Smooth muscle cell (in vitro differentiated cells): ENCODE measurements around the gene ARHGEF2. TPM values are rescaled to one million over a fixed set of nuclear protein-coding genes. Genes with fewer than 3 reads are reported as not detected.

ENCODE experiments used
- DNase-seq: peaks from one replicate; lab custom pipeline; 2025; ENCODE audit not compliant: unreplicated experiment; lab: John Stamatoyannopoulos, UW
- H2AFZ ChIP-seq: fragments of 200-600 bp; sonication (generic); 2 replicates; pipeline ENCODE4 v1.6.0; 2016; ENCODE audit warnings: antibody characterized with exemption, low read depth, mild to moderate bottlenecking
- H3F3A ChIP-seq: fragments of 200-600 bp; sonication (generic); 2 replicates; pipeline ENCODE4 v1.6.0; 2017; ENCODE audit warnings: antibody characterized with exemption, low read depth
- H3K27ac ChIP-seq: fragments of 200-600 bp; sonication (generic); 2 replicates; pipeline ENCODE4 v1.5.1; 2016; ENCODE audit warnings: low read depth, mild to moderate bottlenecking
- H3K27me3 ChIP-seq: fragments of 200-600 bp; sonication (generic); 2 replicates; pipeline ENCODE4 v1.6.1; 2016; ENCODE audit warnings: low read depth, mild to moderate bottlenecking
- H3K36me3 ChIP-seq: fragments of 200-600 bp; sonication (generic); 2 replicates; pipeline ENCODE4 v1.5.1; 2016; ENCODE audit warnings: low read depth
- H3K4me1 ChIP-seq: fragments of 200-600 bp; sonication (generic); 2 replicates; pipeline ENCODE4 v1.5.1; 2016; ENCODE audit warnings: low read depth
- H3K4me2 ChIP-seq: fragments of 200-600 bp; sonication (generic); 2 replicates; pipeline ENCODE4 v1.6.0; 2016; ENCODE audit warnings: mild to moderate bottlenecking
- H3K4me3 ChIP-seq: fragments of 200-600 bp; sonication (generic); 2 replicates; pipeline ENCODE4 v1.5.1; 2016; ENCODE audit warnings: mild to moderate bottlenecking
- H3K79me2 ChIP-seq: fragments of 200-600 bp; sonication (generic); 2 replicates; pipeline ENCODE4 v1.6.0; 2016; ENCODE audit warnings: low read depth, mild to moderate bottlenecking
- H3K9ac ChIP-seq: fragments of 200-600 bp; sonication (generic); 2 replicates; pipeline ENCODE4 v1.6.0; 2016; ENCODE audit warnings: low read depth
- H3K9me3 ChIP-seq: fragments of 200-600 bp; sonication (generic); replicated peaks from 2 replicates; pipeline ENCODE4 v1.5.1; 2016; ENCODE audit warnings: low read depth
- H4K20me1 ChIP-seq: fragments of 200-600 bp; sonication (generic); 2 replicates; pipeline ENCODE4 v1.6.0; 2016; ENCODE audit warnings: low read depth
- CTCF ChIP-seq: fragments of 200-600 bp; sonication (generic); IDR thresholded peaks from 2 replicates; pipeline ENCODE4 v1.5.1; 2017; ENCODE audit warnings: borderline replicate concordance, mild to moderate bottlenecking, antibody characterized with exemption; ENCODE audit not compliant: insufficient read depth, poor library complexity, severe bottlenecking
- WGBS: methylation state at CpG from one replicate; pipeline ENCODE4 v1.1.7; 2016; ENCODE audit warnings: low lambda C conversion rate; 5-methylcytosine and 5-hydroxymethylcytosine counted together
- polyA plus RNA-seq: library from polyadenylated mRNA; unstranded; fragments of >200 nt; fragmentation: Nextera tagmentation; extraction: Ambion mirVana; gene quantifications from 2 replicates; pipeline ENCODE4 v1.2.1, GENCODE V29; 2016
- total RNA-seq: library from RNA; depleted of rRNA; stranded (reverse); fragments of >200 nt; gene quantifications from 2 replicates; pipeline ENCODE4 v1.2.3, GENCODE V29; 2014

Gene ARHGEF2
- total and polyA plus RNA-seq, 2 experiments from 2014 or later = 21.0 to 30.2 TPM

- H3K36me3 ChIP-seq = no peaks in the 10 kb centered on the region
- peak overlapping the region; percentile 86 for H3K4me3 ChIP-seq
- H3K9ac ChIP-seq = peak overlapping the region; percentile 96
- WGBS = 7% methylated on average over 10 of the region's 10 CpGs
- H4K20me1 ChIP-seq = peaks cover 50% of the 10 kb centered on the region
- peaks cover 55% of the 10 kb centered on the region for H3K79me2 ChIP-seq
- DNase-seq = no peak
- peak overlapping the region; percentile 99 for H3K4me2 ChIP-seq
- H3K27me3 ChIP-seq = no peaks in the 10 kb centered on the region
- no peak for TF ChIP-seq CTCF
- peaks cover 30% of the 10 kb centered on the region for H3K4me1 ChIP-seq
- peak overlapping the region; percentile 81 for H3K27ac ChIP-seq
- peaks cover 9% of the 10 kb centered on the region for H3F3A ChIP-seq
- no peak overlapping the region for H2AFZ ChIP-seq
- no peaks in the 10 kb centered on the region for H3K9me3 ChIP-seq
These were observed 44.7 kb downstream of the ARHGEF2 start for GRCh38 chr1:155933591-155934096.

GRCh38 chr1:155932487-155932886 is 45.9 kb downstream of the ARHGEF2 start:
- H3K9me3 ChIP-seq = no peaks in the 10 kb centered on the region
- H3K79me2 ChIP-seq = peaks cover 62% of the 10 kb centered on the region
- no peak for DNase-seq
- H3K9ac ChIP-seq = peak overlapping the region; percentile 96
- peak overlapping the region; percentile 81 for H3K27ac ChIP-seq
- TF ChIP-seq CTCF = no peak
- H2AFZ ChIP-seq = no peak overlapping the region
- peaks cover 3% of the 10 kb centered on the region for H3K36me3 ChIP-seq
- peaks cover 9% of the 10 kb centered on the region for H3F3A ChIP-seq
- H3K4me2 ChIP-seq = peak overlapping the region; percentile 99
- peak overlapping the region; percentile 86 for H3K4me3 ChIP-seq
- H4K20me1 ChIP-seq = peaks cover 60% of the 10 kb centered on the region
- H3K27me3 ChIP-seq = no peaks in the 10 kb centered on the region
- peaks cover 30% of the 10 kb centered on the region for H3K4me1 ChIP-seq
- 89% methylated on average over 5 of the region's 5 CpGs for WGBS

- H4K20me1 ChIP-seq = peaks cover 64% of the 10 kb centered on the region
- H3K27ac ChIP-seq = peak overlapping the region; percentile 81
- no peak for TF ChIP-seq CTCF
- no peaks in the 10 kb centered on the region for H3K9me3 ChIP-seq
- H3K79me2 ChIP-seq = peaks cover 66% of the 10 kb centered on the region
- peaks cover 6% of the 10 kb centered on the region for H3K36me3 ChIP-seq
- H3F3A ChIP-seq = peaks cover 9% of the 10 kb centered on the region
- DNase-seq = no peak
- H2AFZ ChIP-seq = no peak overlapping the region
- H3K4me2 ChIP-seq = peak overlapping the region; percentile 99
- WGBS = 56% methylated on average over 1 of the region's 1 CpG
- peak overlapping the region; percentile 96 for H3K9ac ChIP-seq
- H3K4me1 ChIP-seq = peaks cover 30% of the 10 kb centered on the region
- H3K4me3 ChIP-seq = no peak overlapping the region
- H3K27me3 ChIP-seq = no peaks in the 10 kb centered on the region
These were observed 46.3 kb downstream of the ARHGEF2 start for GRCh38 chr1:155932081-155932480.
